Gastroesophageal sphincter (tissue), 3 donors: ENCODE data around the gene UBR3.
"Not testable (repeated sequence)": the region's sequence is repeated elsewhere in the genome, so short reads cannot be mapped to it uniquely, and the experiment has no call there.

Experiments used
- EP300 ChIP-seq: sonication (generic); formaldehyde crosslinking; IDR thresholded peaks from one replicate; pipeline ENCODE4 v1.6.1; 2017; ENCODE audit warnings: antibody characterized with exemption, mild to moderate bottlenecking
- POLR2A ChIP-seq, 2 donors: fragments of 450-650 bp; IDR thresholded peaks; one replicate each; pipeline ENCODE4 v1.6.1; 2017; ENCODE audit warnings: antibody characterized with exemption in 2 of 2, mild to moderate bottlenecking in 2 of 2, moderate library complexity in 1 of 2
- POLR2AphosphoS5 ChIP-seq: sonication (generic); formaldehyde crosslinking; IDR thresholded peaks from one replicate; pipeline ENCODE4 v1.6.1; 2017; ENCODE audit warnings: antibody characterized with exemption
- TF ChIP-seq, protein P1 (sequence below), 4 experiments: fragments of 200-600 bp in 2 of 4; fragments of 450-650 bp in 2 of 4; sonication (generic) in 1 of 4; IDR thresholded peaks; one replicate each; pipeline ENCODE4 v1.5.1; 2017 to 2019; ENCODE audit warnings: antibody characterized with exemption in 4 of 4, mild to moderate bottlenecking in 2 of 4, moderate library complexity in 2 of 4

DNA sequence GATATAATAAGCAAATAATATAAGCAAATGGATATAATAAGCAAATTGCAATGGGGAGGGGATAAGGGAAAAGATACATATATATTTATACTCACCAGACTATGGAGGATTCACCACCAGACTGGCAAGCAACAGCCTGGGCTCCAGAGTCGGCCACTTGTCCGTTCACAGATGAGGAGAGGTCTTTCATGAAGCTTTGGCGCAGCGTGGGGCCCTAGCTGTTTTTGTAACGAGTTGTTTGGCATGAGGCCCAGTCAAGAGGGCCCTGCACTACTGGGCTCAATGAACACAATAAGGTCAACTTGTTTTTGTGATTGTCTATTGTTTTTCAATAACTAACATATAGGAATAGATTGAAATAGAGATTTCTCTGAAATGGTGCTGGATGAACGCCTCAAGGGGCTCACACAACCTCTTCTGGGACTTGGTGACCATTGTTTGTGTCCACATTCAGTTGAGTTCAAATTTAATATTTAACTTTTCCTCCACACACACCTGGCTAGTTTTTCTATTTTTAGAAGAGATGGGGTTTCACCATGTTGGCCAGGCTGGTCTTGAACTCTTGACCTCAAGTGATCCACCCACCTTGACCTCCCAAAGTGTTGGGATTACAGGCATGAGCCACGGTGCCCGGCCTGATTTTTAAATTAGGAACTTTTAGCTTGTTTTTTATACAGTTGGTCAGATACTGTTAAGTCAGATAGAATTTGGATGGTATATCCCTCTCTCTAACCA, 21.9 kb downstream of the UBR3 start:
- TF ChIP-seq, protein P1, sequence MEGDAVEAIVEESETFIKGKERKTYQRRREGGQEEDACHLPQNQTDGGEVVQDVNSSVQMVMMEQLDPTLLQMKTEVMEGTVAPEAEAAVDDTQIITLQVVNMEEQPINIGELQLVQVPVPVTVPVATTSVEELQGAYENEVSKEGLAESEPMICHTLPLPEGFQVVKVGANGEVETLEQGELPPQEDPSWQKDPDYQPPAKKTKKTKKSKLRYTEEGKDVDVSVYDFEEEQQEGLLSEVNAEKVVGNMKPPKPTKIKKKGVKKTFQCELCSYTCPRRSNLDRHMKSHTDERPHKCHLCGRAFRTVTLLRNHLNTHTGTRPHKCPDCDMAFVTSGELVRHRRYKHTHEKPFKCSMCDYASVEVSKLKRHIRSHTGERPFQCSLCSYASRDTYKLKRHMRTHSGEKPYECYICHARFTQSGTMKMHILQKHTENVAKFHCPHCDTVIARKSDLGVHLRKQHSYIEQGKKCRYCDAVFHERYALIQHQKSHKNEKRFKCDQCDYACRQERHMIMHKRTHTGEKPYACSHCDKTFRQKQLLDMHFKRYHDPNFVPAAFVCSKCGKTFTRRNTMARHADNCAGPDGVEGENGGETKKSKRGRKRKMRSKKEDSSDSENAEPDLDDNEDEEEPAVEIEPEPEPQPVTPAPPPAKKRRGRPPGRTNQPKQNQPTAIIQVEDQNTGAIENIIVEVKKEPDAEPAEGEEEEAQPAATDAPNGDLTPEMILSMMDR (IDR thresholded peaks at IDR 0.05) = not testable (repeated sequence)
- not testable (repeated sequence) for TF ChIP-seq POLR2AphosphoS5; EP300; POLR2A (IDR thresholded peaks at IDR 0.05)
